ENCODE measurements around the gene UBE2K. TPM values are rescaled to one million over a fixed set of nuclear protein-coding genes. Genes with fewer than 3 reads are reported as not detected.

Gene UBE2K
- total and polyA plus RNA-seq, 2 donors from 2014 or later = 56.7 to 59.6 TPM

- intact Hi-C loops (cut with DNase I) = no loop called here
- H3K36me3 ChIP-seq (ENCODE audit: control insufficient read depth in 2 of 3, insufficient read depth in 3 of 3, low read length in 3 of 3) = no peaks in the 10 kb centered on the region
- H3K9me3 ChIP-seq (ENCODE audit: control insufficient read depth in 2 of 3, insufficient read depth in 1 of 3, low read length in 3 of 3) = no peaks in the 10 kb centered on the region
- FAIRE-seq (no peak), DNase-seq (no peak)
- no peak for TF ChIP-seq CTCF (IDR thresholded peaks at IDR 0.05; ENCODE audit: borderline replicate concordance, extremely low read depth, insufficient read depth)
- no peaks in the 10 kb centered on the region for H3K27me3 ChIP-seq (ENCODE audit: control insufficient read depth, insufficient read depth, low read length)
- H3K4me1 ChIP-seq (ENCODE audit: control insufficient read depth in 2 of 3, insufficient read depth in 2 of 3, low read depth in 1 of 3, low read length in 3 of 3) = no peaks in the 10 kb centered on the region
- no peak overlapping the region for H3K4me3 ChIP-seq (ENCODE audit: low read length in 3 of 3)
- H3K27ac ChIP-seq (ENCODE audit: low read depth in 2 of 2, low read length in 2 of 2) = no peak overlapping the region
- H3K9ac ChIP-seq (ENCODE audit: low read length in 3 of 3) = no peak overlapping the region
These were observed 37.9 kb upstream of the UBE2K start for GRCh38 chr4:39660045-39660444.

- Histone ChIP-seq H3K4me3 (ENCODE audit: low read length in 3 of 3) (no peak overlapping the region), H3K27me3 (ENCODE audit: control insufficient read depth, insufficient read depth, low read length) (no peaks in the 10 kb centered on the region), H3K9ac (ENCODE audit: low read length in 3 of 3) (no peak overlapping the region), H3K27ac (ENCODE audit: low read depth in 2 of 2, low read length in 2 of 2) (no peak overlapping the region), H3K36me3 (ENCODE audit: control insufficient read depth in 2 of 3, insufficient read depth in 3 of 3, low read length in 3 of 3) (no peaks in the 10 kb centered on the region), H3K9me3 (ENCODE audit: control insufficient read depth in 2 of 3, insufficient read depth in 1 of 3, low read length in 3 of 3) (no peaks in the 10 kb centered on the region), H3K4me1 (ENCODE audit: control insufficient read depth in 2 of 3, insufficient read depth in 2 of 3, low read depth in 1 of 3, low read length in 3 of 3) (no peaks in the 10 kb centered on the region)
- FAIRE-seq (no peak), DNase-seq (no peak)
- no peak for TF ChIP-seq CTCF (IDR thresholded peaks at IDR 0.05; ENCODE audit: borderline replicate concordance, extremely low read depth, insufficient read depth)
- intact Hi-C loops (cut with DNase I) = no loop called here
These were observed 37.2 kb upstream of the UBE2K start for GRCh38 chr4:39660757-39661156.

GRCh38 chr4:39662683-39663082 is 35.3 kb upstream of the UBE2K start:
- DNase-seq = no peak
- Histone ChIP-seq H3K4me1 (ENCODE audit: control insufficient read depth in 2 of 3, insufficient read depth in 2 of 3, low read depth in 1 of 3, low read length in 3 of 3) (no peaks in the 10 kb centered on the region), H3K36me3 (ENCODE audit: control insufficient read depth in 2 of 3, insufficient read depth in 3 of 3, low read length in 3 of 3) (no peaks in the 10 kb centered on the region), H3K9ac (ENCODE audit: low read length in 3 of 3) (no peak overlapping the region), H3K27ac (ENCODE audit: low read depth in 2 of 2, low read length in 2 of 2) (no peak overlapping the region), H3K27me3 (ENCODE audit: control insufficient read depth, insufficient read depth, low read length) (no peaks in the 10 kb centered on the region), H3K4me3 (ENCODE audit: low read length in 3 of 3) (no peak overlapping the region), H3K9me3 (ENCODE audit: control insufficient read depth in 2 of 3, insufficient read depth in 1 of 3, low read length in 3 of 3) (no peaks in the 10 kb centered on the region)
- FAIRE-seq = no peak
- intact Hi-C loops (cut with DNase I) = no loop called here
- TF ChIP-seq CTCF (IDR thresholded peaks at IDR 0.05; ENCODE audit: borderline replicate concordance, extremely low read depth, insufficient read depth) = no peak

Measured in kidney (tissue), 14 donors.